Activated CD4-positive, alpha-beta T cell treated with anti-CD3 and anti-CD28 coated beads, Interleukin-2, amount 50 U/mL, for 48 hours (primary cell): Measurements from ENCODE around the gene AOPEP.

Source experiments
- DNase-seq, 2 experiments: peaks; one replicate each; pipeline ENCODE4 v3.0.0-alpha.2; 2020

The AOPEP gene

DNA sequence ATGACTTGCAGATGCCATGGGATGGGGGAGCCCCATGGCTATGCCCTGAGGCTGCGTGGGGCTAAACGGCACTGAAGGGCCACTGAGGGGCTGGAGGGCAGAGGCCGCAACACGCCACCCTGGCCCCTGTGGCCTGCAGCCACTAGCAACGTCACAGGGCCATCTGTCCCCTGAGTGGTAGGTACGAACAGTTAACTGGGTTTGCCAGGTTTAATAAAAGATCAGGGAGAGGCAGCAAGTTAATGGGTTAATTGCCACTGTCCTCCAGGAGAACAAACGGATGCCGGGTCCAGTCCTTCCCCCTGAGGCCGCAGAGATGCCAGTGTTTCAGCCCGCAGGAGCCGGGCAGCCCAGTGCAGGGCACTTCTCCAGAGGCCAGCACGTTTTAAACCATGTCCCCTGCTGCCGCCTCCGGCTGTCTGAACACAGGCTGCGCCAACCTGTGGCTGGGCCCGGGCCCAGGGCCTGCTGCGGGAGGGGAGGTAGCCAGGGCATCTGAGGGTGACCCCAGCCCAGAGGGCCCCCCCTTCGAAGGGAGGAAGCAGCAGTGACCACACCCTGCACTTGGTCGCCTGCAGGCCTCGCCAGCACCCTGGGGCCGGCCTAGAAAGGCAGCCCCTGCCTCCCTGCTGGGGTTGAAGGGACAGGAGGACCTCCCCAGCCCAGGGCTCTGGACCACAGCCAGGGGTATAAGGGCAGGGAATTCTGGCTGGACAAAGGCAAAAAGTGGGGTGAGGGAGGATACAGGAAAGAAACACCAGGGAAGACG, 363.7 kb downstream of the AOPEP start:
- no peak for DNase-seq

DNA sequence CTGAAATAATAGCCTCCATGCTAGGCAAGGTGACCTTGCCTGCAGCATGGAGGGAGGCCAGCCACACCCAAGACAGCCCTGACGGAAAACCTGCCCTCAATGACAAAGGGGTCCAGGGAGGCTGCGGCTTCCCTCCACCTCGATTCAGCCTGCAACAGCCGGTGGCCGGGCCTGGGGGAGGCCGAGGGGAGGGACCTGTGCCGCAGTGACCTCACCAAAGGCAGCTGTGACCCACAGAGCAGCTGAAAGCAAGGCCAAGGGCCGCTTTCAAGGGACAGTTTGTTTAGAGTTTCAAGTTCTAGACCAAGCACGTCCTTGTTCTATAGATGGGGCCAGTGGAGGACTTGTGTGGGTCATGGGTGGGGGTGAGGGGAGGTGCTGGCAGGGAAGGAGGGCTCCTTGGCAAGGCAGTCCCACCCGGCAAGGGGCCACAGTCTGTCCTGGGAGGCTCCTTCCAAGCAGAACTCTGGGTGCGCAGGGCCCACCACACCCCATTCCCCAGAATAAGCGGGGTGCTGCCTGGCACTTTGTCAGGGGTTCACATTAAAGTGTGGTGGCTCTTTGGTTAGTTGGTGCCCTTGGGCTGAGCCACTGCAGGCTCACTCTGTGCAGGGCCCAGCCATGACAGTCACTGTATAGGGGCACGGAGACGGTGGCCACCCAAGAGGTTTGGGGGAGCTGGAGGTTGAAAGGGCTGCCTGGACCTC, 364.5 kb downstream of the AOPEP start:
- no peak for DNase-seq

DNA sequence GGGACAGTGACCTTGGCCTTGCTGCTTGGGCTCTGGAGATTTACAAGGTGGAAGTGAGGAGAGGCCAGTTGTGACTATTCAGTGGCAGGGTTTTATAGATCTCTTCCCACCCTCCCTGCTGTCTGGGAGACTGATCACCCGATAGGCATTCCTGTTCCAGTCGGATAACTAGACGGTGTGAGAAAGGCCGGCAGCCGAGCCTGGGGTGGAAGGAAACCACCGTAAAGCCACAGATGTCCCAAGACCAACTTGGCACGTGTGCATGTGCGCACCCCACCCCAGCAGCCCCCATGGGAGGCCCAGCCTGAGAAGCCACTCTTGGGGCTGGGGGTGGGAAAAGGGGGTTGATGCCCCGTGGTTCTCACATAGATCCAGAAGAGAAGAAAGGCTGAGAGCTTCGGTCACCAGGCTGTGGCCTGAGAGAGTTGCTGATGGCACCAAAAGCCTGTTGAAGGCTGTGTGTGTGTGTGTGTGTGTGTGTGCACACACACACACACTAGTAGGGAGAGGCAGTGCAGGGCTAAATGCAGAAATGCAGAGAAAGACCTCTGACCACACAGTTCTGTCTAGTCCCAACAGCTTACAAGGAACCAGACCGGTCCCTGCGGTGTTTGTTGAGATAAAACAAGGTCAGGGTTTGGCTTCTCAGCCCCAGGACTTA, 365.2 kb downstream of the AOPEP start:
- DNase-seq: no peak

DNA sequence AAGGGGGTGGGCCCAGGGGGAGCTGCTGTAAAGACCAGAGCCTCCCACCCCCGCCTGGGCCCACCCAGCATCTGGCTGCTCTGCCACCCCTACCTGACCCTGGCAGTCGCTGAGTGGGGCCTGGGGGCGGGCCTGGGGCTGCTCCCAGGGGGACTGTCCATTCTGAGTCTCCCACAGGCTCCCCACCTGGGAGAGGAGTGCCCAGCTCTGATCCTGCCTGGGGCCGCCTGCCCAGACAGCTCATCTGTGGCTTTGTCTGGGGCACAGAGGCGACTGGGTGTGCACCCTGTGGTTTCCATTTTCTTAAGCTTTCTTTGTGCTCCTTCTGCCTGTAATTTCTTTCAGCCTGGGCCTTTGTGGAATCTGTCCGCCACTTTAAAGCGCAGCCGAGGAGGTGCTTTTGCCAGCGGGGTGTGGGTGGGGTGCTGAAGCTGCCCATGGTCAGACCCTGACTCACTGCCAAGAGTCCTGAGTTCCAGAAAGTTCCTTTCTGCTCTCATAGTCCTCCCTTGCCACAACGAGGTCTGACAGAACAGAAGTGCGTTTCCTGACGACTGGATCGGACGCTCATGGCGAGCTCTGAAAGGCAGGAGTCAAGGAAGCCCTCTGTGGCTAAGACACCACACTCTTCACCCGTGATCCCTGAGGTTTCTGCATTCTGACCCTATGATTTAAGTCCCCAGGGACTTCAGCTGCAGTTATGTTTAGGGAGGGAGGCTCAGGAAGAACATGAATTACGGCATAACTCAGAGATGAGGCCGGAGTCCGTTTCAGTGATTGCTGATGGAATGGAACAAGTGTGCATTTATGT, 366.0 kb downstream of the AOPEP start:
- no peak for DNase-seq

DNA sequence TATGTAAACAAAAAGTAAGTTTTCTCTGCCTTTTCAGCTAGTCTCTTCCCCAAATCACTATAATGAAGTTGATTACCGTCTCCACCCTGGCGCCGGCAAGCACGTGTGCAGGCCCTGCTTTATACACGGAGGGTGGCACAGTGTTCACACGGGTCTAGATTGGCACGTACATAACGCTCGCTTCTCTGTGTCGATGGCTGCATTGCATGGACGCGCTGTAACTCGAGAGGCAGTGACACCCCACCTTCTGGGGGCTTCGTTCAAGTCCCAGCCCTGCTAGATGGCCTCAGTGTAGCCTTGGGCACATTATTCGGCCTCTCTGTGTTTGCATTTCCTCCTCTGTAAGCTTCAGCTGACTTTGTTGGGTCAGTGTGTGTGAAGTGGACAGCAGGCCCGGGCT, 367.1 kb downstream of the AOPEP start:
- DNase-seq: no peak

DNA sequence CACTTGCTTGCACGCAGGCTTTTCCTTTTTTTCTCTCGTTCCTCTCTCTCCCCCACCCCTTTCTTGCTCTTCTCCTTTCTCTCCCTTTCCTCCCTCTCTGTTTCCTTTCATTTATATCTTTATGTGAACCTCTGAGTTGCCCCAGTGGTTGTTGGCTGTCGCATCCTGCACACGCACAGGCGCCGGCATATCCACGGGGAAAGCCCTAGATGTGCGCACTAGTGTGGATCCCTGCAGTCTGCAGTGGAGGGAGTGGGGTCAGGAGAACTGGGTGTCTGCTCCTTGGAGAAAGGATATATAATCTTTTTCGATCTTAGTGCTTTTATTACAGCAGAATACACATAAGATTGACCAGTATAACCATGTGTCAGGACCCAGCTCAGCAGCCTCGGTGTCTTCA, 367.5 kb downstream of the AOPEP start:
- no peak for DNase-seq

DNA sequence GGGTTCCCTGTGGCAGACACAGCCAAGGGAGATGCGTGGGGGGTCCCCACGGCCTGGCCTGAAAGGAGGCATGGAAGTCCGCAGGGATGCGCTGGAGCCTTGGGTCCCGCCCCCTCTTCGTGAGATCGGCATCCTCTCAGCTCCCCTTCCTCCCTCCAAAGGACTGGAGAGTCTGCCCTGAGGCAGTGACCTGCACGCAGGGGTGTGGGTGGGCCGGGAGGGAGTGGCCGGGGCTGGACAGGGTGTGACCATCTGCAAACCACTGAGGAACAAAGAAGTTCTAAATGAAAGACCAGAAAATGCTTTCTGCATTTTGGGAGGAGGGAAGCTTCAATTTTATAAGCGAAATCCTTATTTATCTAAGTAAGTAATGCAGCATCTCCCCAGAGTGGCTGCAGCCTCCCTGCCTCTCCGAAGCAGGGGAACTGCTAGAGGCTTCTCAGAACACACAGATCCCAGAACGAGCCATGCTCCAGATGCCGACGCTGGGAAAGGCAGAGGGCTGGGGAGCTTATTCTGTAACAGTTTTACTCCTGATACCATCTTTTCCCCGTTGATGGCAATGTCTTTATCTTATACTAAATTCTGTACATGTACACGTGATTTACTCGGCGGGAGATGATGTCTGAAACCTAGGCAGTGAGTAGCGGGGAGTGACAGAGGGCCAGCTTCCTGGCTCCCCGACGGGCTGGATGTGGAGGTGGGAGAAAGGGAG, 369.3 kb downstream of the AOPEP start:
- DNase-seq: no peak

DNA sequence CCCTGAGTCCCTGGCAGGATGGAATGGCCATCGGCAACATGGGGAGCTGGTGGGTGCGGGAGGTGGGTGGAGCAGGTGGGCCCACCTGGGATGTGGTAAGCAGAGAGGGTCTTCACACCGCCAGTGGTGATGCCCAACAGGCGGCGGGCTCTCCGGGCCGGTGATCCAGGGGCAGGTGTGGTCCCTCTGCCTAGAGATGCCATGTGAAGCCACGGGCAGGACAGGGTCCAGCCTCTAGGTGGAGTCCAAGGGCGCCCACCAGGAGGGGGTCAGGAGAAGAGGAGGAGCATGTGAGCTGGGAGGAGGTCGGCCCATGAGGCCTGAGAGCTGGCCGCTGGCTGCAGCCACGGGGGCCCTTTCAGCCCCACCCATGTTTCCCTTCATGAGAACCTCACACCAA, 369.9 kb downstream of the AOPEP start:
- no peak for DNase-seq

DNA sequence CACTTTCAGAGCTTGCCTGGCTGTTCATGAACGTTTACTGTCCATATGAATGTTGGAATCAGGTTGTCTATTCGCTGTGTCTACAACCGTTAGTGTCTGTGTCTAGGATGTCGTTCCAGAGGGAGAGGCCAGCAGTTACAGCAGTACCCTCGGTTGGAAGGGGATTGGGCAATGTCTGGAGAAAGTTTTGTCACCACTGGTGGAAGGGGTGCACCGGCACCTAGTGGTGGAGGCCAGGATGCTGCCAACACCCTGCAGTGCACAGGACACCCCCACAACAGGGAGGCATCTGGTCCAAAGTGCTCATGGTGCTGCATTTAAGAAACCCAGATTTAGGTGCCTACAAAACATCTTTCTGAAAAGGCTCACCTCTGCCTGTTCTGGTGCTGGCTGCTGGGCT, 370.3 kb downstream of the AOPEP start:
- no peak for DNase-seq

DNA sequence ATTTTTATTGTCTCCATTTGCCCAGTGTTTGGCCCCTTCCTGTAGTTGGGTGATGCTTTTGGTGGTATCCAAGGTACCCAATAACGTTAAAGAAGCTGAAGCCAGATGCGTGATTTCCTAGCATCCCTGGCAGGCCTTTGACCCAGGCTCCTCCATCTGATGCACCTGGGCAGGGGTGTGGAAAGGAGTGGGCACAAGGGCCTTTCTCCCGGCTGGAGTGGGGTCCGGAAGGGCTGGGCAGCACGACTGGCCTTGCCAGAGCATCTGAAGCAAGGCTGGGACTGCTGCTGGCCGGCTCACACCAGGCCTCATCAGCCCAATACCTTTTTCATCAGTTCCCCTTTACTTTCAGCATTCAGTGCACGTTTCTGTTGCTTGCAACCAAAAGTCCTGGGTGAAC, 370.8 kb downstream of the AOPEP start:
- DNase-seq: no peak

DNA sequence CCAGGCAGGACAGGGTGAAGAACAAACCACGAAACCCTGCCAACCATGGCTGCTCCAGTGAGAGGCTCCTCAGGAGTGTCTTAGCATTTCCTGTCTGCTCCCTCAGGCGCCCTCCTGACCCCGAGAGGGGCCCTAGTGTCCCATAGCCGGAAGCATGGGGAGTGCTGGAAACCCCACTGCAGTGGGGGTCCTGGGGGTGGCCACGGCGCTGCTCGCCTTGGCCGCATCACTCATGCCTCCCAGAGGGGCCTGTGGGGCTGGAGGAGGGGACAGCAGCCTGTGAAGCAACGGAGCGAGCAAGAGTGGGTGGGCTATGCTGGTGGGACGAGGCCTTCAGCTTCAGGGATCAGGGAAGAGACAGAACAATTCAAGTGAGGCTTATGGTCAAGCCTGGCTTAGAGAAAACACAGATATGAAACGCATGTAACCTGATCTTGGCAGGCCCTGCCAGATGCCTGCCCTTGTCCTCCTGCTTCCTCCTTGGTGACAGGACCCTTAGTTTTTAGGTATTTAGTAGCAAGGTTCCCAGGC, 372.0 kb downstream of the AOPEP start:
- DNase-seq: no peak

DNA sequence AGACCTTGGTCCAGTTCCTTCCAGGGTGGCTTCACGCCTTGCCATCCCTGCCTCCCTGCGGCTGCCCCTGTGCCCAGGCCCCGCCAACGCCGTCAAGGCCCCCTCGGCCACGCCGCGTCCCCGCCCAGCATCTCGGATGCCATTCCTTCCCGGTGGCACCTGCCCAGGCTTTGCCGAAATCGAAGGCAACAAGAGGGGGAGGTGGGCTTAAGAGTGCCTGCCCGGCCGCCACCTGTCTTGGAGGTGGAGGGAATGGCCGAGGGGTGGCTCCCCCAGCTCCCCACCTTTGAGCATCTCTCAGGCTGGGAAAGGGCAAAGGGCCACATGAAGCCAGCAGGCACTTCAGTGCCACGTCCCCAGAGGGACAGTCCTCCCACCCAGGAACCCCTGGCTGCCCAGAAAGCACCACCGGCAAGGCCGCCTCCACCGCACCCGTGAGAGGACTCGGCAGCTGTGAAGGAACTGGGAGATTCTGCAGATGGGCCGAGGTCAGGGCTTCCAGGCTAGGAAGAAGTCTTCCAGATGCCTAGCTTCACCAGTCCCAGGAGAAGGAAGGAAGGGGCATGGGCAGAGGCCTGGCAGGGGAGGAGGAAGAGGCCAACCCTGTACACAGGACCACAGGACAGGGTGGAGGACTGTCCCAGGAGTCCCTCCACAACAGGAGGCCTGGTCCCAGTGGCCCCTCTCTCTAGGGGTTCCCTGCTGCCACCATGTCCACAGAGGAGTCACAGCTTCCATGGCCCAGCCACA, 373.0 kb downstream of the AOPEP start:
- DNase-seq: no peak

DNA sequence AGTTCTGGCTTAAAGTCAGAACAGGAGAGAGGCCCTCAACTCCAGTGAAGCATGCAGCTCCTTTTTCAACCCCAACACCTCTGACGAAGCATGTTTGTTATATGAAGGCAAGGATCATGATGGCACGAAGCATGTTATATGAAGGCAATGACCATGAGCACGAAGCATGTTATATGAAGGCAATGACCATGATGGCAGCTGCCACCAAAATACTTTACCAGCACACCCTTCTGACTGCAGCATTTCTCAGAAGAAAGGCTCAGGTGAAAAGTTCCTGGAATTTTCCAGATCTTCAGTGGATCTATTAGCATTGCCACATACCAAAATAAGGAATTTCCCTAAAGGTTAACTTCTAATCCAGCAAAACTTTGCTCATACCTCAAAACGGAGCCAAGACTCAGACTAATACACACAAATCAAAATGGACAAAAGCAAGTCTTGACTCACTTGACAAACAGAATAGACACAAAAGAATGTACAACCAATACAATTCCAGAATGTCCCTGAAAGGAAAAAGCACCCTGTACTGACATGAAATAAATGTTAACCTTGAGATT, 373.6 kb downstream of the AOPEP start:
- DNase-seq: no peak

DNA sequence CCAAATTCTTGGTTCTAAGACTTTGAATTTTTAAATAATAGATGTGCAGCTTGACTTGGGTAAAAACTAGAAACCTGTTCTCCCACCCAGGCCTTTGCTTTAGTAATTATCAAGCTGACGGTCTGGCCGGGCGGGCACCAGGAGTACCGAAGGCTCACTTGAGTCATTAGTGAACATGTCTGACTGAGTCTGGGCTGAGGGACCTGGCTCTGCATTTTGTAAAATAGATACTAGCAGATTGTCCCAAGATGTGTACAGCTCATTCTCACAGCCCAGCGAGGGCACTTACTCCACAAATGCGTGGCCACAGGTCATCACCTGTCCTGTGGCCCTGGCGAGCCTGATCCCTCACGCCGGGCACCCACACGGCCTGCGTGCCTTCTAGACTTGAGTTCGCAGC, 374.8 kb downstream of the AOPEP start:
- DNase-seq: no peak

DNA sequence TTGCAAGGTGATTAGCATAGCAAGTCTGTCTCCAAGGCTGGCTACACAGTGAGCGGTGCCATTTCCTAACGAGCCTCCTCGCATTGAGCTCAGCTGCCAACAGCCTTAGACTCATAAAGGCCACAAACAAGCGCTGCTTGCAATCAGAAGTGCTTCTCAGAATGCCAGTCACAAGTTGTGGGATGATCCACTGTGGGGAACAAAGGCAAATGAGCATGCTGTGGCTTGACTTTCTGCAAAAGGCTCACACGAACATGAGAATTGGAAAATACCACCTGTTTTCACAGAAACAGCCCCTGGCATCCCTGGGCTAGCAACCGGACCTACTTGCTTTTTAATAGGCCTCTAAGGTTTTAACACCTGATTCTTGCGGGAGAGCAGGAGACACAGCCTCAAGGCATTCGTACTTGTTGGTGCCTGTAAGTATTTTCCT, 375.5 kb downstream of the AOPEP start:
- no peak for DNase-seq

DNA sequence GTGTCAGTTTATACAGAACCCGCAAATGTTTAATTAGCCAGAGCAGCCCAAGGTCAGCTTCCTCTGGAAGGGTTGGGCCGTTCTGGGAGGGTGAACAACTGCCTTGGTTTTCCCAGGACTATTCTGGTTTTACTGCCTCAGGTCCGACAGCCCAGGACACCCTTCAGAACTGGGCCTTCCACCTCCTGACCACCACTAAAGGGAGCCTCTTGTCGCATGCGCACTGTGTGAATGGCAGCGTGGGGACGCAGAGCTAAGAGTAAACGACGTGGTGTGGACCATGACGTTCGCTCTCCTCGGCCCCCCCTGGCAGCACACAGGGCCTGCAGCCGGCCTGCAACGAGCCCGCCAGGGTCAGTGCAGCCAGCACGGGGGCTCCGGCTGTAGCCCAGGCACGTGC, 376.1 kb downstream of the AOPEP start:
- DNase-seq: no peak

DNA sequence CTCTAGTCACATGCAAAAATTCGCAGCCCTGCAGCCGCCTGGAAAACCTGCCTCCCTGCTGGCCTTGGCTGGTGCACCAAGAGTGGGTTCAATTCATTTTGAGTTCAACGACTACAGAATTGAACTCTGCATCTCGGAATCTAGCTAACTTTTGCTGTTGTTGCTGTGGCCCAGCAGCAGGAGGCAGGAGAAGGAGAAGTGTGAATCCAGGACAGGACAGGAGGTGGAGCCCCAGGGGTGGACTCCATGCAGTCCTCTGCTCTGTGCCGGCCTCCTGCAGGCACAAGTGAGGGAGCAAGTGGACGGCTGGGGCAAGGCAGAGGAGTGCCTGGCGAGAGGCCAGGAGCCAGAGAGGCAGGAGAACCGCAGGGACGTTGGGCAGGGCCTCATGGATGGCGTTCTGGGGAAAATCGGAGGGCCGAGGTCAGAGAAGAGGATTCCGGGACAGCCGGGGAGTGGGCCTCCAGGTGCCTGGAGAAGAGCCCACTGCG, 376.8 kb downstream of the AOPEP start:
- no peak for DNase-seq

DNA sequence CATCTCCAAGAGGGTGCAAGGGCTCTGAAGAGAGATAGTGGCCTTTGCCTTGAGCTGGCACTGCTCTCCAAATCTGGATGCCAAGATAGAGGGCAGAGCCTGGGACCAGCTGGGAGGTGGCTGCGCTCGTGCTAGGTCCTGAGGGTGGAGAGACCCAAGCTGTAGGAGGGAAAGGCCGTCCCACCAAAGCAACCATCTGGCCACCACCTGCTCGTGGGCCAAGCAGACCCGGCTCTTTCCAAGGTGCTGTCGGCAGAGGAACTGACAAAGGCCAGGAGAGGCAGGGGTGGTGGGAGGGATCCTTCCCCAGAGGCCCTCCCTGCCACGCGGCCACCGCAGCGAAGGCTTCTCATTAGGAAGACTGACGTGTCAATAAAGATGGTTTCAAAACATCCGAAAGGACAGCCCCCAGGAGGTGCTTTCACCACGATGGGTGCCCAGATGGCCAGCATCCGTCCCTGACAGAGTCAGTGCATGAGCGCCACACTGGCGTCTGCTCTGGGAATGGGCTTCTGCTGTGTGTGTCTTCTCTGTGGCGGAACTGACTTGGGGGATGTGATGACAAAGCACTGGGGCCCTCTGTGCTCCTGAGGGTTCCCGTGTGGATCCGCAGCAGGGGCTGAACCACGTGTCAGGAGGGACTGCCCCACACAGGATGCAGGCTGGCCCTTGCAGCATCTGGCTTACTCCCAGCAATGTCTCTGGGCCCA, 377.5 kb downstream of the AOPEP start:
- DNase-seq: no peak

DNA sequence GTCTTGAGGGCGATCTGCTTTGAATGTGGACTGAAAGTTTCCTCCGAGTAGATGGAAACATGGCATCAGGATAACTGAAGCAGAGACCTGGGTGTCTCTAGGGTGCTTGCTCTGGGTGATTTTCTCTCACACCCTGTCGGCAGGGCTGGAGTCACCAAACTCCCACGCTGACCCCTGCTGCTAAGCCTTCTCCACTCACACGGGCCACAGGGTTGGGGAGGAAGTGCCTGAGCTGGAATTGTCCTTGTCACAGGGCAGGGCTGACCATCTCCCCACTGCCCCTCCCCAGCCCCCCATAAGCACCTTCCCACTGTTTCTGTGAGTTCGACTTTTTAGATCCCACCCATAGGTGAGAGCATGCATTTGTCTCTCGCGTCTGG, 378.1 kb downstream of the AOPEP start:
- no peak for DNase-seq

DNA sequence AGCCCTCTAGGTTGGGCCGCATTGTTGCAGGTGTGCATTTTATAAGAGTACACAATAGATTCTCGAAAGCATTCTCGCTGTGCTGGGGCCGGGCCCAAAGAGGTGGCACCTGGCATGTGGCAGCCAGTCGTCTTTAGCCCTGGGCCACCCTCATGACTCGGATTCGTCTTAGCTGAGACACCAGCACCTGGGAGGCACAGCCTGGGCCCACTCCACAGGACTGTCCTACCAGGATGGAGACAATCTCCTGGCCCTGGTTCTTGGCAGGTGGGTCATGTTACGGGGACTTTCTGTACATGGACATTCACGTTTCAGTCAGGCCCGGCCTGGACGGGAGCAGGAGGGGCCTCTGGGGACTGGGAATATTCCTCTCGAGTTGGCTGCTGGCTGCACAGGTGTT, 378.5 kb downstream of the AOPEP start:
- DNase-seq: no peak
